ENCODE results near the gene LDLRAD4.

DNA sequence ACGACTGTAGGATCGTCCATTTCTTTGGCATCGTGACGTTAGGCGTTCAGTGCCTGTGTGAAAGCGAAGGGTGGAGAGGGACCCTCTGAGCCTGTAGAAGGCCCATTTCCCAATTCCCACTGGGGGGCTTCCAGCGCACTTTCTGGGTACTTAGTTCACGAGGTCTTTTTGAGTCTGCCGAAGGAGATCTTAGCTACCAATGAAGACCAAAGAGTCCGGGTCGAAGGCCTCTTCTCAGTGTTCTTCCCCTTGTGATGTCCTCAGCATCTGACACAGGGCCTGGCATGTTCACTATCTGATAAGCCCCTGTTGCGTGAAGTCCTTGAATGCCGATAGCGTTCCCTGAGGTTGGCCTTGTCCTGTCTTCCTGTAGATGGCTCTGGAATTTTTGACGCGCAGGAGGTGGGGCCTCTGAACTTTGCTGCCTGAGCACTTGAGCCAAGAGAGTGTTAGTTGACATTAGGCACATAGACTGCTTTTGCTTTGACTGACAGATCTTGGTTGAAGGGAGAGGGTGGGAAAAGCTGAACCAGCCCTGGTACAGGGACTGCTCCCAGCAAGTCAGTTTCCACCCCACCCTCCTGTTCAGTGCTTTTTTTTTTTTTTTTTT, 52.8 kb downstream of the LDLRAD4 start:
- TF ChIP-seq EZH2 (IDR thresholded peaks at IDR 0.05) (no peak), POLR2AphosphoS5 (IDR thresholded peaks at IDR 0.05; ENCODE audit: borderline replicate concordance, low read depth, low read length) (no peak), FOXP2 (optimal IDR thresholded peaks at IDR 0.05; ENCODE audit: control extremely low read depth, extremely low read length, insufficient read depth) (no peak)

Measured in SK-N-MC (cell line).